H1 (cell line): ENCODE data around the gene NCEH1. TPM values are rescaled to one million over a fixed set of nuclear protein-coding genes. Genes with fewer than 3 reads are reported as not detected.

ENCODE experiments used
- CTCF ChIA-PET: fragments of 300-600 bp; sonication (Branson Sonifier 250); formaldehyde crosslinking; loops from one replicate; lab custom pipeline; 2021; ENCODE audit not compliant: partially characterized antibody; lab: Charles Lee
- POLR2A ChIA-PET: fragments of 300-600 bp; sonication (Branson Sonifier 250); formaldehyde crosslinking; loops from one replicate; lab custom pipeline; 2021; ENCODE audit warnings: inconsistent platforms; ENCODE audit not compliant: partially characterized antibody; lab: Charles Lee
- DNase-seq, 2 experiments: peaks; one replicate each; pipeline versions ENCODE4 v3.0.0 to v3.0.0-alpha.2; 2010 to 2022; ENCODE audit warnings: low spot score in 2 of 2, low read depth in 1 of 2, mixed read lengths in 1 of 2
- FAIRE-seq: peaks from 2 replicates; lab custom pipeline; 2011; peaks lifted over from hg19 to GRCh38; lab: Jason Lieb, UNC
- H2AFZ ChIP-seq: 2 replicates; pipeline ENCODE4 v1.8.1; 2012; ENCODE audit warnings: low read length, inconsistent platforms
- H2AK5ac ChIP-seq: 2 replicates; pipeline ENCODE4 v1.6.1; 2013; ENCODE audit warnings: low read depth, low read length
- H2BK120ac ChIP-seq: replicated peaks from 2 replicates; pipeline ENCODE3; 2013; ENCODE audit warnings: low read depth, low read length, inconsistent platforms
- H2BK12ac ChIP-seq: 2 replicates; pipeline ENCODE4 v1.6.1; 2013; ENCODE audit warnings: low read depth, low read length
- H2BK15ac ChIP-seq: 2 replicates; pipeline ENCODE4 v1.6.1; 2013; ENCODE audit warnings: low read length
- H2BK20ac ChIP-seq: 2 replicates; pipeline ENCODE4 v1.6.1; 2013; ENCODE audit warnings: low read length
- H2BK5ac ChIP-seq: 2 replicates; pipeline ENCODE4 v1.6.1; 2013; ENCODE audit warnings: low read depth, low read length
- H3K14ac ChIP-seq: 2 replicates; pipeline ENCODE4 v1.6.1; 2013; ENCODE audit warnings: inconsistent platforms; ENCODE audit not compliant: insufficient read length
- H3K18ac ChIP-seq: 2 replicates; pipeline ENCODE4 v1.6.1; 2013; ENCODE audit warnings: low read length; ENCODE audit errors: extremely low read depth
- H3K23ac ChIP-seq: 2 replicates; pipeline ENCODE4 v1.6.1; 2013; ENCODE audit warnings: inconsistent platforms; ENCODE audit not compliant: insufficient read length
- H3K23me2 ChIP-seq: 2 replicates; pipeline ENCODE4 v1.6.1; 2013; ENCODE audit warnings: low read depth, low read length
- H3K27ac ChIP-seq: 2 replicates; pipeline ENCODE4 v1.6.1; 2011; ENCODE audit warnings: low read depth, low read length, inconsistent platforms
- H3K27me3 ChIP-seq, 4 experiments: replicated peaks in 1 of 4; 1 replicate in 1 of 4; 2 replicates in 3 of 4; pipeline versions ENCODE4 v1.6.1 to v1.8.1; 2011 to 2013; ENCODE audit warnings: low read length in 3 of 4, mild to moderate bottlenecking in 3 of 4, inconsistent platforms in 2 of 4, mixed read lengths in 2 of 4, moderate library complexity in 1 of 4; ENCODE audit not compliant: control insufficient read depth in 3 of 4, insufficient read depth in 3 of 4; ENCODE audit errors: extremely low read depth in 1 of 4
- H3K36me3 ChIP-seq, 4 experiments: 2 replicates each; pipeline versions ENCODE4 v1.6.1 to v1.8.1; 2011 to 2013; ENCODE audit warnings: mild to moderate bottlenecking in 4 of 4, low read length in 3 of 4, moderate library complexity in 2 of 4, control low read depth in 1 of 4, inconsistent platforms in 1 of 4; ENCODE audit not compliant: insufficient read depth in 4 of 4, control insufficient read depth in 2 of 4
- H3K4ac ChIP-seq: replicated peaks from 2 replicates; pipeline ENCODE3; 2013; ENCODE audit warnings: low read length, low read depth, mixed read lengths, inconsistent platforms; ENCODE audit not compliant: insufficient read length
- H3K4me1 ChIP-seq, 4 experiments: replicated peaks in 1 of 4; 1 replicate in 1 of 4; 2 replicates in 3 of 4; pipeline versions ENCODE4 v1.6.1 to v1.8.1; 2011 to 2013; ENCODE audit warnings: low read length in 3 of 4, inconsistent platforms in 2 of 4, mixed read lengths in 1 of 4; ENCODE audit not compliant: insufficient read depth in 4 of 4, control insufficient read depth in 3 of 4
- H3K4me2 ChIP-seq, 2 experiments: 2 replicates each; pipeline versions ENCODE4 v1.6.1 to v1.8.1; 2011 to 2013; ENCODE audit warnings: low read depth in 2 of 2, low read length in 2 of 2, control low read depth in 1 of 2, inconsistent platforms in 1 of 2, mild to moderate bottlenecking in 1 of 2; ENCODE audit not compliant: insufficient read depth in 1 of 2
- H3K4me3 ChIP-seq, 4 experiments: fragments of 200-600, 300-600 bp in 1 of 4; sonication (generic), shearing (Covaris generic), sonication (Bioruptor Twin) in 1 of 4; 2 replicates each; pipeline versions ENCODE4 v1.5.1 to v1.8.1; 2011 to 2016; ENCODE audit warnings: low read length in 4 of 4, low read depth in 3 of 4, control low read depth in 2 of 4, inconsistent platforms in 2 of 4, mild to moderate bottlenecking in 2 of 4, mixed read lengths in 1 of 4, moderate library complexity in 1 of 4; ENCODE audit not compliant: insufficient read depth in 2 of 4; ENCODE audit errors: extremely low read depth in 1 of 4
- H3K56ac ChIP-seq: replicated peaks from 2 replicates; pipeline ENCODE3; 2013; ENCODE audit warnings: low read depth, mild to moderate bottlenecking, mixed read lengths, low read length, inconsistent platforms; ENCODE audit not compliant: insufficient read length
- H3K79me1 ChIP-seq: 2 replicates; pipeline ENCODE4 v1.6.1; 2013; ENCODE audit warnings: low read depth, low read length, control low read depth
- H3K79me2 ChIP-seq, 2 experiments: 2 replicates each; pipeline versions ENCODE4 v1.6.1 to v1.8.1; 2012 to 2013; ENCODE audit warnings: low read length in 2 of 2, mild to moderate bottlenecking in 2 of 2, inconsistent platforms in 1 of 2; ENCODE audit not compliant: insufficient read depth in 2 of 2, control insufficient read depth in 1 of 2
- H3K9ac ChIP-seq, 4 experiments: replicated peaks in 1 of 4; 1 replicate in 1 of 4; 2 replicates in 3 of 4; pipeline versions ENCODE4 v1.6.1 to v1.8.1; 2011 to 2013; ENCODE audit warnings: low read depth in 3 of 4, low read length in 3 of 4, control low read depth in 2 of 4, mild to moderate bottlenecking in 2 of 4, moderate library complexity in 2 of 4, inconsistent platforms in 1 of 4; ENCODE audit errors: extremely low read depth in 1 of 4
- H3K9me3 ChIP-seq, 2 experiments: 2 replicates each; pipeline versions ENCODE4 v1.6.1 to v1.8.1; 2012 to 2013; ENCODE audit warnings: mild to moderate bottlenecking in 2 of 2, moderate library complexity in 2 of 2, control low read depth in 1 of 2, inconsistent platforms in 1 of 2, low read depth in 1 of 2, low read length in 1 of 2, mixed read lengths in 1 of 2; ENCODE audit not compliant: insufficient read depth in 2 of 2
- H4K20me1 ChIP-seq, 2 experiments: replicated peaks in 1 of 2; 2 replicates each; pipeline versions ENCODE3 to v1.8.1; 2011 to 2013; ENCODE audit warnings: inconsistent platforms in 2 of 2, low read length in 2 of 2, mild to moderate bottlenecking in 1 of 2; ENCODE audit not compliant: insufficient read depth in 2 of 2, control insufficient read depth in 1 of 2
- H4K5ac ChIP-seq: 2 replicates; pipeline ENCODE4 v1.6.1; 2013; ENCODE audit warnings: low read length, low read depth, mixed read lengths, inconsistent platforms; ENCODE audit not compliant: insufficient read length
- H4K8ac ChIP-seq: 2 replicates; pipeline ENCODE4 v1.8.0; 2013; ENCODE audit warnings: mild to moderate bottlenecking, moderate library complexity, low read length, inconsistent platforms; ENCODE audit not compliant: insufficient read depth; ENCODE audit errors: extremely low read depth
- H4K91ac ChIP-seq: replicated peaks from 2 replicates; pipeline ENCODE3; 2013; ENCODE audit warnings: low read length, mixed read lengths, inconsistent platforms; ENCODE audit not compliant: insufficient read length
- ATF3 ChIP-seq: IDR thresholded peaks from 2 replicates; pipeline ENCODE4 v1.6.1; 2011; ENCODE audit warnings: low read depth, mild to moderate bottlenecking, low read length; ENCODE audit not compliant: insufficient read depth
- EZH2 ChIP-seq: fragments of 200-600 bp; sonication (generic); IDR thresholded peaks from 2 replicates; pipeline ENCODE4 v1.7.1; 2012; ENCODE audit warnings: low read depth, mild to moderate bottlenecking, moderate library complexity, low read length, inconsistent platforms; ENCODE audit not compliant: severe bottlenecking
- FOSL1 ChIP-seq: IDR thresholded peaks from 2 replicates; pipeline ENCODE4 v1.6.1; 2011; ENCODE audit warnings: mild to moderate bottlenecking, low read depth, low read length, moderate library complexity; ENCODE audit not compliant: insufficient read depth
- JUND ChIP-seq: IDR thresholded peaks from 2 replicates; pipeline ENCODE4 v1.6.1; 2011; ENCODE audit warnings: mild to moderate bottlenecking, improper control_type of control experiment, low read length
- MAFK ChIP-seq: IDR thresholded peaks from 2 replicates; pipeline ENCODE4 v1.6.1; 2012; ENCODE audit warnings: low read depth, mild to moderate bottlenecking, improper control_type of control experiment, low read length
- PHF8 ChIP-seq: fragments of 200-600 bp; sonication (generic); conservative IDR thresholded peaks from 2 replicates; pipeline ENCODE4 v1.7.1; 2012; ENCODE audit warnings: low read depth, mild to moderate bottlenecking, inconsistent platforms, low read length, moderate library complexity
- POLR2AphosphoS5 ChIP-seq: IDR thresholded peaks from 2 replicates; pipeline ENCODE4 v1.6.1; 2011; ENCODE audit warnings: low read depth, low read length
- SIRT6 ChIP-seq: IDR thresholded peaks from one replicate; pipeline ENCODE4 v1.7.1; 2012; ENCODE audit warnings: low read length, inconsistent platforms
- SP1 ChIP-seq: IDR thresholded peaks from 2 replicates; pipeline ENCODE4 v1.6.1; 2011; ENCODE audit warnings: low read depth, low read length
- SP2 ChIP-seq: IDR thresholded peaks from 2 replicates; pipeline ENCODE4 v1.6.1; 2012; ENCODE audit warnings: mild to moderate bottlenecking, low read length, inconsistent platforms
- SP4 ChIP-seq: IDR thresholded peaks from 2 replicates; pipeline ENCODE4 v1.6.1; 2012; ENCODE audit warnings: low read length, inconsistent platforms
- WGBS, 2 experiments: shearing (Covaris generic) in 1 of 2; methylation state at CpG; one replicate each; pipeline versions ENCODE4 v1.1.6 to v1.1.7; 2013 to 2015; ENCODE audit warnings: low lambda C conversion rate in 2 of 2, mixed read lengths in 2 of 2, inconsistent platforms in 1 of 2, low coverage in 1 of 2, missing lambda C conversion rate in 1 of 2; ENCODE audit not compliant: insufficient replicate concordance in 2 of 2, insufficient coverage in 1 of 2, insufficient read length in 1 of 2; ENCODE audit errors: extremely low coverage in 1 of 2, missing lambda C conversion rate in 1 of 2; 5-methylcytosine and 5-hydroxymethylcytosine counted together
- polyA plus RNA-seq, 7 experiments: library from polyadenylated mRNA; depleted of rRNA in 3 of 7; stranded (reverse) in 5 of 7; unstranded in 2 of 7; fragments of >200 nt in 5 of 7; fragments of 200-250 nt in 2 of 7; gene quantifications; 1 replicate in 5 of 7; 2 replicates in 1 of 7; 4 replicates in 1 of 7; pipeline versions ENCODE4 v1.2.1 to v1.2.3, GENCODE V29; 2011 to 2013; ENCODE audit warnings: missing spikeins in 2 of 7, mixed read lengths in 2 of 7
- total RNA-seq: library from RNA; stranded (reverse); fragmentation: NEBNext Ultra II Directional; extraction: Animal tissue kit (Norgen Biotek cat#: 25700); gene quantifications from 2 replicates; pipeline ENCODE4 v1.2.1, GENCODE V29; 2021

The NCEH1 gene
- total and polyA plus RNA-seq, 2 of the 8 experiments (the other 6 are each of a cell fraction or from before 2014, with no cell fraction given): 2.2 to 6.4 TPM

GRCh38 chr3:172651936-172652625, 58.8 kb downstream of the NCEH1 start:
- Histone ChIP-seq H3K23ac (no peak overlapping the region), H2BK20ac (no peak overlapping the region), H3K14ac (no peak overlapping the region), H3K18ac (no peak overlapping the region), H2BK120ac (no peak overlapping the region), H3K27ac (no peak overlapping the region), H4K91ac (no peak overlapping the region), H3K4ac (no peak overlapping the region), H2BK15ac (no peak overlapping the region), H3K9ac (no peak overlapping the region), H4K20me1 (no peaks in the 10 kb centered on the region), H4K8ac (no peak overlapping the region), H3K36me3 (no peaks in the 10 kb centered on the region), H3K79me2 (no peaks in the 10 kb centered on the region), H4K5ac (no peak overlapping the region), H3K79me1 (no peaks in the 10 kb centered on the region), H3K4me1 (peaks cover 0 to 2% (median 2%) of the 10 kb centered on the region in 4 experiments; a peak in 2 of 7 replicates), H2AFZ (no peak overlapping the region), H3K27me3 (no peaks in the 10 kb centered on the region), H2AK5ac (no peak overlapping the region), H3K56ac (no peak overlapping the region), H2BK5ac (no peak overlapping the region), H3K4me3 (no peak overlapping the region), H3K23me2 (no peaks in the 10 kb centered on the region), H3K9me3 (no peaks in the 10 kb centered on the region), H3K4me2 (no peak overlapping the region), H2BK12ac (no peak overlapping the region)
- DNase-seq: no peak
- FAIRE-seq: no peak
- CTCF ChIA-PET: interaction anchor here (0.7 to 4.8 kb wide), 6 partner anchors 15 to 28 kb away, joined by 3 to 25 read pairs (median 5); no protein-coding TSS in a partner anchor
- 0% methylated on average over 1 of the region's 1 CpG; no CpG with 5 or more reads in 1 of the 2 experiments for WGBS, 2 experiments
- POLR2A ChIA-PET: no interaction called here
- no peak for TF ChIP-seq SP1
- no peak for TF ChIP-seq MAFK
- TF ChIP-seq PHF8: no peak
- no peak for TF ChIP-seq POLR2AphosphoS5
- no peak for TF ChIP-seq JUND
- no peak for TF ChIP-seq SP2
- no peak for TF ChIP-seq SIRT6
- TF ChIP-seq FOSL1: no peak
- no peak for TF ChIP-seq EZH2
- TF ChIP-seq SP4: no peak
- no peak for TF ChIP-seq ATF3
